Astrocyte of the hippocampus (primary cell): ENCODE data around the gene ACTR1A.
"Not testable (repeated sequence)": the region's sequence is repeated elsewhere in the genome, so short reads cannot be mapped to it uniquely, and the experiment has no call there.

Experiments
- DNase-seq: peaks from one replicate; pipeline ENCODE4 v3.0.0; 2011; ENCODE audit warnings: low read depth, low spot score

ACTR1A gene

DNA sequence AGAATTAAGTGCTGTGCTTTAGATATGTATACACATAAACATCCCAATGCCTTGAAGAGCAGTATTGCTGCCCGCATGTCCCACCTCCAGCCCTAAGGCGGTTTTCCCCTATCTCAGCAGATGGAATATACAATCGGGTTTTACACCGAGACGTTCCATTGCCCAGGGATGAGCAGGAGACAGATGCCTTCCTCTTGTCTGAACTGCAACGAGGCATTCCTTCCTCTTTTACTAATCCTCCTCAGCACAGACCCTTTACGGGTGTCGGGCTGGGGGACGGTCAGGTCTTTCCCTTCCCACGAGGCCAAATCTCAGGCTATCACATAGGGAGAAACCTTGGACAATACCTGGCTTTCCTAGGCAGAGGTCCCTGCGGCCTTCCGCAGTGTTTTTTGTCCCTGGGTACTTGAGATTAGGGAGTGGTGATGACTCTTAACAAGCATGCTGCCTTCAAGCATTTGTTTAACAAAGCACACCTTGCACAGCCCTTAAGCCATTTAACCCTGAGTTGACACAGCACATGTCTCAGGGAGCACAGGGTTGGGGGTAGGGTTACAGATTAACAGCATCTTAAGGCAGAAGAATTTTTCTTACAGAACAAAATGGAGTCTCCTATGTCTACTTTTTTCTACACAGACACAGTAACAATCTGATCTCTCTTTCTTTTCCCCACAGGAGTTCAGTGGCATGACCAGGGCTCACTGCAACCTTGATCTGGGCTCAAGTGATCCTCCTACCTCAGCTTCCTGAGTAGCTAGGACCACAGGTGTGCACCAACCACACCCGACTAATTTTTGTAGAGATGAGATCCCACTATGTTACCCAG is 47.6 kb downstream of the ACTR1A start:
- DNase-seq: not testable (repeated sequence)

DNA sequence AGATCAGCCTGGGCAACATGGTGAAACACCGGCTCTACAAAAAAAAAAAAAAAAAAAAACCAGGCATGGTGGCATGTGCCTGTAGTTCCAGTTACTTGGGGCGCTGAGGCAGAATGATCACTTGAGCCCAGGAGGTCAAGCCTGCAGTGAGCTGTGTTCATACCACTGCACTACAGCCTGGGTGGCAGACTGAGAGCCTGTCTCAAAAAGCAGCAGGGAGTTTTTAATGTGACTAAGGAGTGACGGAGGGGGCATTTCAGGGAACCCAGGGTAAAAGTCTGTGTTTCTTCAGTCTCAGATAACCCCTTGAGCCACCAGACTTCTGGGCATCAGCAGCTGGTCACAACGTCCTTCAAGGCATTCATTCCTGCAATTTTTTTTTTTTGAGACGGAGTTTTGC is 49.0 kb downstream of the ACTR1A start:
- DNase-seq: no peak

GRCh38 chr10:102452672-102453340 is 49.7 kb downstream of the ACTR1A start:
- peak; percentile 77 for DNase-seq

DNA sequence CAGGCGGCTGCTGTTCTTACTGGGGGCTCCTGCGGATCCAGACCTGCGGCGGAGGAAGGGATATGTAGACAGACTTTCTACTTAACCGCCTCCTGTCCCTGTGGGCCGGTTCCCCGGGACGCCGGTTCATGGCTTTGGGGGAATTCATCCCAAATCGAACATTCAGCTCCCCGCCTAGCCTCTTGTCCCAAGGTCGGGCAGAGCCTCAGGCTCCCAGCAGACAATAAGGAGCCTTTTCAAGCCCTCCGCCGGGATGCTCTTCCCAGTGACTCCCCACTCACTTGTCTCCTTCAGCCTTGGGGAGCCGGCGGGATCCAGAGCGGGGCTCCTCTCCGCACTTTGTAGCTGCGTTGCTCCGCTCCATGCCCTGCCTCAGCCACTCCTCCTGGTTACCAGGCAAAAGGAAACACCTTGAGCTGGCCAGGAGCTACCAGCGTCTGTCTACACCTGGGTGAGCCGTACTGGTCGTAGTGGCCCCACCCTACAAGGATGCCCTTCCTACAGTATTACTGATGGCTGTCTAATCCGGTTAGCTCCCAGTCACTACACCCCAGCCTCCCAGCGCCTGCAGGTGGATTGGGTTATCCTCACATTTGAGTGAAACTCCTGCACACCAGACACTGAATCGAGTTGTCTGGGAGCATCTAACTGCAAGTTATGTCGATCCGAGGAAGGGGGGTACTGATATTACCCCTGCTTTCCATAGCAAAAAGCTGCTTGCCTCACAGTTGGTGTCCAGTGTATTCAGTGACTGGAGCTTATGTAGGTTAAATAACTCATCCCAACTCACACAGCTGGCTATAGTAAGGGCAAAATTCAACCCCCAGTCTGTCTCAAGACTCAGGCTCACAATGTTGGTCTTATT is 51.2 kb downstream of the ACTR1A start, which contains the start of gene C10orf95:
C10orf95 (minus strand) TSS at position 439 of the 865 bp plus-strand sequence. CDS start 450 bp downstream, outside the sequence.
- no peak for DNase-seq

DNA sequence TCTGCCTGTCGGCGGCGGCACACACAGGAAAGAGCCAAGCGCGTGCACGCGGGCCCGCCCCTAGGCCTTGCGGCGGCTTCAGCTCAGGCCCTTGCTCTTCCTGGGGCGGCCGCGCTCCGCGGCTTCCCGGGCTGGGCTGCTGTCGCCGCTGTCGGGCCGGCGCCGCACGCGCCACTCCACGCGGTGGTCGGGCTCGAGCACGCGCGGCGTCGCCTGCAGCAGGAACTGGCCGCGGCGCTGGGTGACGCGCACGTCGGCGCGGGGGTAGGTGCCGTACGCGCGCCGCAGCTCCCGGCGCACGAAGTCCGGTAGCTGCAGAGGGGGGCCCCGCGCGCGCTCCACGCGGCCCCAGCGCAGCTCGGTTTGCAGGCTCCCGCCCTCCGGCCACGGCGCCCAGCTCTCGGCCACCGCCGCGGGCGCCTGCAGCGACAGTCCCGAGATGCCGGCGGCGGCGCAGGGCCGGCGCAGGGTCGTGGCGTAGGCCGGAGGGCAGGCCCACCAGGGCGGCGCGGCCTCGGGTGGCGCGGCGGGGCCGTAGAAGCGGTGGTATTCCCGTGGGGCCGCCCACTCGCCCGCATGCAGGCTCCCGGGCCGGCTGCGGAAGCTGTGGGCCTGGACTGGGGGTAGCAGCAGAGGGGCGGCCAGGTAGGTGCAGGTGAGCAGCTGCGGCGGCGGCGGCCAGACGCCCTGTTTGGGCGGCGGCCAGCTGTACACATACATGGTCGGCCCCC is 52.0 kb downstream of the ACTR1A start:
- peak; percentile 92 for DNase-seq

- no peak for DNase-seq
Observed at GRCh38 chr10:102450124-102450373, 52.5 kb downstream of the ACTR1A start.

- DNase-seq: peak; percentile 65
Observed at GRCh38 chr10:102449321-102450123, 53.0 kb downstream of the ACTR1A start.

- DNase-seq: no peak
Observed at GRCh38 chr10:102444851-102445250, 57.7 kb downstream of the ACTR1A start.

DNA sequence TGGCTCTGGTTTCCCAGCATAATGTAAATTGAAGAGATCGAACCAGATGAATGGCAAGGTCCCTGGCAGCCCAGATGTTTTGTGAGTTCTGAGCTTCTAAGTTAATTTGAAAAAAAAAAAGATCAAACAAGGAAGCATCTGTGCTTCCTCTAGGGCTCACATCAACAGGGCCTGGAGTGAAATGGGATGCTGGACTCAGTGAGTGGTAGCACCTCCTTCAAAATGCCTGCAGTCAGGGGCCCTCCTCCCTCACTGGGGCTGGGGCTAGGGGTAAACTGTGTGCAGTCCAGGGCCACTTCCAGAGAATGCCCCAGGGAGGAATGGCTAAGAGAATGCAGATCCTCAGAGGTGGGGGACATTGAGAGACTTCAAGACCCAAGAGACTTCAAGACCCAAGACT is 64.1 kb downstream of the ACTR1A start:
- DNase-seq: no peak

GRCh38 chr10:102437515-102437914 is 65.0 kb downstream of the ACTR1A start:
- DNase-seq: no peak

DNA sequence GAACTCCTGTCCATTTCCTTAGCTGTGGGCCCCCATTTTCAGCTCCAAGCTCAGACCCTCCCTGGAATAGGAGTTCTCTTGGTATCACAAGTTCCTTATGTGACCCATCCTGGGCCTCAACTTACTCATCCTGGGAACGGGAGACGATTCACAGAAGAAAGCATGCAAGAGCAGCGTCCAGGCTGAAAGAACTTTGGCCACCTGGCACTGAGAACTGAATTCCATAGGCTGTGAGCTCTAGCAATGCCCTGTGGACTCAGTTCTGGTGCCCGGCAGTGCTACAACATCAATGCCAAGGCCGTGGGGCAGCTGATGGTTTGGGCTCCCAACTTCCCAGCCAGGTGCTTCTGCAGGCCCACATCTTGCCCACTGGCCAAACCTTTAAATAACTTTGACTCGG is 66.2 kb downstream of the ACTR1A start:
- DNase-seq: no peak

GRCh38 chr10:102435529-102436233 is 66.8 kb downstream of the ACTR1A start:
- DNase-seq: no peak

GRCh38 chr10:102435133-102435497 is 67.4 kb downstream of the ACTR1A start:
- no peak for DNase-seq

- DNase-seq: no peak
Observed at GRCh38 chr10:102434394-102435132, 67.9 kb downstream of the ACTR1A start.

- DNase-seq: no peak
Observed at GRCh38 chr10:102433619-102434046, 68.9 kb downstream of the ACTR1A start.

- peak; percentile 99 for DNase-seq
Observed at GRCh38 chr10:102432162-102432950, 70.2 kb downstream of the ACTR1A start, which contains the start of gene CUEDC2. CUEDC2 (minus strand) TSS chr10:102432574; CDS start chr10:102425188, 7,386 bp downstream.

DNA sequence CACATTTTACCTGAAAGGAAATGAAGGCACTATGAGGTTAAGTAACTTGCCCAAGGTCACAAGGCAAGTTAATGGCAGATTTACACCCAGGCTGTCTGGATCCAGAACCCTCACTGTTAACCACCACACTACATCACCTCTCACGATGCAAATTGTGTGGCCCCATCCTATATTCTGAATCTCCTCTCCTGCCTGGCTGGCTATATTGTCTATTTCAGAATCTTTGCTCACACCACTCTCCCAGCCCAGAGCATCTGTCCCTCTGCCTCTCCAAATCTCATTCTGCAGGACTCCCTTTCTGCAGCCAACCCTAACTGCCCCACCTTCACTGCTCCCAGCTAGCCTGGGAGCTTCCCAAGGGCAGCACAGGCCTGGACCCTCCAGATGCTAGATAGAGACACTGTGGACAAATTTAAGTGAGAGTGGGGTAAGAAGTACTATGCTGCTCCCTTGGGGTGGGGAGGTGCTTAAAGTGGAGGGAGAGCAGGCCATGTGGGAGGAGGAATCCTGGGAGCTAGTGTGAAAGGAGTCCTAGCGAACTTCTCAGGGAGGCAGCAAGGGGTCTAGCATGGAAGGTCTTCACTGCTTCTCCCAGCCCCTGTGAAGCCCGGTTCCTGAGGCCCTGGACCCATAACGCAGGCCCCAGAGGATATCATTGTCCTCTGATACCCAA is 70.9 kb downstream of the ACTR1A start:
- peak; percentile 51 for DNase-seq

DNA sequence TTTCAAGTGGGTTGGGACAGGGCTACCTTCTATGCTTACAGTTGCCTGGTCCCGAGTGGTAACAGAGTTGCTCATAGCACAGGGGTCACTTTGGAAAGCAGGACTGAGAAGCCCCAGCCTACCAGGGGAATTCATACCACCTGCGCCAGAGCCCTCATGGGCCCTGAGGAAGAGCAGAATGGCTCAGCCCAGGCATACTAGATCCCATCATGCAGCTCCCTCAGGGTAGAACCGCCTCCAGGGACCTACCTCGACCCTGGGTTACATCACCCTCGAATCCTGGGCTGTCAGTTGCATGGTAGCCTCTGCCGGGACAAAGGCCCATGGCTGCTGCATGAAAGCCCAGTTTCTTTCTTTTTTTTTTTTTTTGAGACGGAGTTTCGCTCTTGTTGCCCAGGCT is 73.0 kb downstream of the ACTR1A start:
- no peak for DNase-seq
